GM18508 (cell line): ENCODE measurements around the gene GRM3.

Experiments
- ATAC-seq: cut with Tn5 transposase; IDR thresholded peaks from one replicate; pipeline ENCODE4 v1.9.1; 2021; ENCODE audit warnings: moderate number of reproducible peaks; ENCODE audit not compliant: insufficient read depth, unreplicated experiment

Gene GRM3

DNA sequence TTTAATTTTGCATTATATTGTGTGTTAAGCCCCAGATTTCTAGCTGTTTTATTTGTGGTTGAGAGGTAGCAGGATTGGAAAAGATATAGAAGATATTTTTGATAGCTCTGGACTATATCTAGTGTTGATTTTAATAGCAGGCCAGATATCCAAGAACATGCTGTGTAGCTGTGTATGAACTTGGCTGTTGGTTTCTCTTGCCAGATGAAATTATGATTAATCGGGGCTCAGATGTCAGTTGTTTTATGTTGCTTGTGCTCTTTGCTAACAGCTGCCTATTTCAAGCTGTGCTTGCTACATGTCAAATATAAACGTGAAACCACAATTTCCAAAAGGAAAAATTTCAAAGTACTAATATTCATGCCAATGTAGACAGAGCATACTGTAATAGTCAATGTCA is 141.1 kb downstream of the GRM3 start:
- ATAC-seq, result no peak

- peak; percentile 85 for ATAC-seq
Measured at GRCh38 chr7:86785641-86786040, 141.9 kb downstream of the GRM3 start.

GRCh38 chr7:86786376-86786775 is 142.7 kb downstream of the GRM3 start:
- ATAC-seq, result no peak

DNA sequence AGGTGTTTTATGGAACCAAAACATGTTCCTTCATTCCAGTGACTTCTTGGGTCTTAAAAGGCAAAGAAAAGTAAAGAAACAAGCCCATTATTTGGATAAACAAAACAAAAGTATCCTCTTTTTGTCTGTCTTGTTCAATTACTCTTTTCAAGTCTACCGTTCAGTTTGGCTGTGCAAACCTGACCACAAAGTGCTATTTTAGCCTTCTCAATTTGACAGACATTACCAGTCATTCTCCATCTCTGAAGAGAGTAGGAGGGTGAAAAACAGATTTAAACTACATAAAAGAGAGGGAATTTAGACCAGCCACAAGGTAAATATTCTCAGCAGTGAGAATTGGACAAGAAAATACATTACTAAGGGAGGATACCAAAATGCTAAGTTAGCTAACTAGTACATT is 145.2 kb downstream of the GRM3 start:
- ATAC-seq, result no peak

- peak; percentile 50 for ATAC-seq
Measured at GRCh38 chr7:86790383-86790782, 146.7 kb downstream of the GRM3 start.

- no peak for ATAC-seq
Measured at GRCh38 chr7:86792260-86792659, 148.6 kb downstream of the GRM3 start.

DNA sequence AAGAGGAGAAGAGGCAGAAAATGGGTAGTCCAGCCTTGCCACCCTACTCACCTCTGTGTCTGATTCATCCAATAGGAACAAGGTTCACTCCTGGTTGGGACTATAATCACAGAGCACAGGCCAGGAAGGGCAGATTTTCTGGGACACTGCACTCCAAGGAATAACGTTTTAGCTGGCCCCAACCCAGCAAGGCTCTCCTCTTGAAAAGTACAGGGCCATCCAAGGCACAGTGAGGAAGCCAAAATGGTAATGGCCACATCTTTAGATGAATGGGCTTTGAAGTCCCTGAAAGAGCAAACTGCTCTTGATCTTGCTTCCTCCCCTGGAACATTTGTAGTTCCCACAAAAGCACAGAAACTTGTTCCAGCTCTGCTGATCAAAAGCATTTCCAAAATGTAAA is 149.4 kb downstream of the GRM3 start:
- ATAC-seq, result no peak

DNA sequence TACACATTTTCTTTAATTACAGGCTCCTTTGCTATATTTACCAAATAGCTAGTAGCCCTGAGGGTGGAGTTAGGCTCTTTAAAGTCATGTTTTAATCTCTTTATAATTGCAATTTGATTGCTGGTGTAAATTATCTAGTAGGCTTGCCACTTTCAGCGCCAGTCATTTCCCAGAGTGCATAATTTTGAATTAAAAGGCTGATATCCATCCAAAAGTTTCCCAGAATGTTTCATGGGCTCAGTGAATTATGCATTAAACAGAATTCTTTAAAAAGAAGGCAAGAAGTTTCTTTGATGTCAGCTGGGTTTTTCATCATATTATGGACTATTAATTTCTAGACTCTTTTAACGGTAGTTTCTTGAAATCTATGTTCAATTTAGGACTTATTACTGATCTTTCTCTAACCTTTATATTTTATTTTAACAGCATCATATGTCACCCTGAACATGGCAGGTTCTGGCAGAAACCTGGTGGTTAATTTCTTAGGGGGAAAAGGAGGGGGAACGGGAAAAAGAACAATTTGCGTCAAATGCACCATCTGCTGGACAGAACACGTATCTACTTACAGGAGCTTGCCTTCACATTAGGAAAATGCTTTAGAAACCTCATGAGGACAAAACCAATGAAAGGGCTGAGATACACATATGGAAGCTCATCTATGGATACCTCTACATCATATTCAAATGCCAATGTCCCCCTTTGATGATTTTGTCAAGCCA is 171.1 kb downstream of the GRM3 start:
- no peak for ATAC-seq

DNA sequence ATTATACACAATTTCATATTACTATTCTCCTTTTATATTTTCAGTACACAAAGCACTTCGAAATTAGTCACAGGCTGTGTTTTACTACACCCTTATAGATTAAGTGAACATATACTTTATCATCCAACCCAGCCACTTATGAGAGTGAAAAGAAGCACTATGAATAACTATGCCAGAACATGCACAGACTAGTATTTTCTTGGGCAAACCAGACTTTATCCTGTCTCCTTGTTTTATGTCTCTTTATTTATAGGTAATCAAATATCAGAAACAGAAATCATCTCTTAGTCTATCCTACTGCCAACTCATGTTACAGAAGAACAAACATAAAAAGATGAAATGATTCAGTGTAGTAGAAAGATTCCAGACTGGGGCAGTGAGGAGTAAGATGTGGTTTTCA is 171.8 kb downstream of the GRM3 start:
- no peak for ATAC-seq

DNA sequence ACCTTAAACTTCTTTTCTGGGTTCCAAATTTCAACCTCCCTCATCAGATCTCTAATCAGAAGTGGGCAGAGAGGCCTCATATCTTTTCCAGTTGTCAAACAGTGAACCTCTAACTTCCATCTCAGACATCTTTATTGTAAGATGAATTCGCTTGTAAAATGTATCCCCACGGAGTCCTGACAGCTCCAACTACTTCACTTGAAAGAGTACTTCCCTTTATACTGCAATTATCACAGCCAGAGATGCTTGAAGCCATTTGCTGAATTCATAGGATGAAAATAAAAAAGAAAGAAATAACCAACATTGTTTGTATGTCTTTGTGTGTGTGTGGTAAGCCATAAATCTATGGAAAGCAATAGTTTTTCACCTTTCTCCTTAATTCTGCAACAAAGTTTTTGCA is 175.2 kb downstream of the GRM3 start:
- ATAC-seq, result no peak

DNA sequence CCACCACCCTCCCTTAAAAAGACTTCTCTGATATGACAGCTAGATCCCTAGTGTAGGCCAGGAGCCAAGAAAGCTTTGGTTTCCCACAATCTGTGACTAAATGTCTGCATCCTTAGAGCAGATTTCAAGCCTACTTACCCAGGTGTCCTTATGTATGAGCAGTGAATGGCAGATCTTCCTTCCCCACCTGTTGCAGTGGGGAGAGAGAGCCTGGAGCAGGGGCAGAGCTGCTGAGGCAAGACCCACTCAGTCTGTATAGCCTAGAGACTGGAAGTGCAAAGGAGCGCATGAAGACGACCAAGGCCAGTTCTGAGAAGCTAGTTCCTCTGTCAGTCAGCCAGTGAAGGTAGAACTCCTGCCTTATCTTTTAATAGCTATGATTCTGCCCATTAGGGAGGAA is 180.1 kb downstream of the GRM3 start:
- no peak for ATAC-seq

- ATAC-seq, result no peak
Measured at GRCh38 chr7:86825264-86825663, 181.6 kb downstream of the GRM3 start.

DNA sequence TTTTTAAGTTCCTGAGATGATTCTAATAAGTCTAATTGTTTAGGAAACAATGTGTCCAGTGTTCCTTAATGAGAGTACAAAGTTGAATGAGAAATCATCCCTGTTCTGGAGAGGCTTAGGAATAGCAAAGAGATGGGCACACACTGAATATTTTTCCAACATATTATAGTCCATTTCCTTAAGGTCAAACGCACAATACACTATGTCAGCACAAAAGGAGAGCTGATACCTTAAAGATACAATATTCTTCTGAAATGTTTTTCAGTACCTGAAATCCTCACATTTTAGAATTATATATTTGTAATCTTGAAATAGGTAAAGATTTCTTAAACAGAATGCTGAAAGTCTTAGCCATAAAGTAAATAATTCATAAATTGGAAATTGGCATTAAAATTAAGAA is 183.2 kb downstream of the GRM3 start:
- no peak for ATAC-seq

DNA sequence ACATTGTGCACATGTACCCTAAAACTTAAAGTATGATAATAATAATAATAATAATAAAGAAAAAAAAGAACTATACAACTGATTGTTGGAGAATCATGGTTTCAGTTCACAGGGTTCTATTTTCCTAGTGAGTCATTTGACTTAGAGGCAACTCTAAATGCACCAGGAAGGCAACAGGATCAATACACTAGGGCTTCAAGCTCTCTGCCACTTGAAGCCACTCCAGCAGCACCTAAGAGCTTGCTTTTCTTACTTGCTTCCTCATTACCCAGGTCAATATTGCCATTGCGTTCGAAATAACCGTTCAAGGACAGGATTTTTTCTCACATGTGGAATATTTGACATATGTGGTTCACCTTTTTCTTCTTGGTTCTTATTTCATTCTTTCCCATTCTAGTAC is 189.7 kb downstream of the GRM3 start:
- ATAC-seq, result no peak

DNA sequence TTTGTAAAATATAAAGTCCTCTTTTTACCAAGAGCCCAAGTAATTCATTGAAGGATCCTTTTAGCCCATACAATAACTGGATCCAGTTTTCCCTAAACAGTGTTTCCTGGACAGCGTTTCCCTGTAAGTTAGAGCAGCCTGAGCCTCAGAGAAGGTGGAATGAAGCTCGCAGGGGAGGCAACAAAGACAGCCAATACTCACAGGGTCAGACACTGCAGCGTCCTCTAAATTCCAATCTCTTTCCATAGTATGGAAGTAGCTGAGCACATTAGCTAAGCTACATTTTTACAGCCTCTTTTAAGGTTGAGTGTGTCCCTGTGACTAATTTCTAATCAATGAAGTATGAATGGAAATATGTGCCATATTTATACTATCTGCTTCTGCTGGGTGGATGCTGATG is 193.5 kb downstream of the GRM3 start:
- no peak for ATAC-seq

DNA sequence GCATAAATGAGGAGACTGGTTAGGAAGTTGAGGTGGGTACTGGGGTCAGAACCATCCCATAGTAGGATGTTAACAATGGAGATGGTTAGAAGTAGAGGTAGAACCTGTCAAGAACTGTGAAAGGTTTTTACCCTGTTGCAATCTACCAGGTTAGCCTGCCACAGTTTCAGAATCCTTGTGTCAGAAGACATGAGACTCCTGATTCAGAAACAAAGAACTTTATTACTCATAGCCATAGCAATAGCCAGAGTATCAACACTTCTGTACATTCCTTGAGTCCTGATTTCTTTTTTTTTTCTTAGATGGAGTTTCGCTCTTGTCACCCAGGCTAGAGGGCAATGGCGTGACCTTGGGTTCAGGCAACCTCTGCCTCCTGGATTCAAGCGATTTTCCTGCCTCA is 200.9 kb downstream of the GRM3 start:
- peak; percentile 76 for ATAC-seq

GRCh38 chr7:86846494-86847190 is 202.9 kb downstream of the GRM3 start:
- ATAC-seq, result no peak

- ATAC-seq, result no peak
Measured at GRCh38 chr7:86848226-86848625, 204.5 kb downstream of the GRM3 start.

DNA sequence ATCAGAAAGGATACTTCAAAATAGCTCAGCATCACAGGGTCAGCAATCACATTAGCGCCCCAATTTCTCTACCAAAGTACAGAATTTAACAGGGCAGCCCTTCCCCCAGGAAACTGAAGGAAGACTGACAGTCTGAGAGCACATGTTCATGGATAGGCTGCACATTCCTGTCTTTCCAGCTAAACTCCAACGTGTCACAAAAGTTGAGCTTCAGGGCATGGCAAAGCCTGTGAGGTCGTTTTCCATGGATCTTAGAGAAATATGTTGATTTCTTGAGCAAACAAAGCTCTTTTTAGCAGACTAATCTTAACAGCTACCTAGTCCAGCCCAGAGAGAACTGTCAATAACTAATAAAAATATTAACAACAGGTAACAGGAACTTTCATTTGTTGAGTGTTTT is 207.9 kb downstream of the GRM3 start:
- ATAC-seq, result no peak

- ATAC-seq, result peak; percentile 92
Measured at GRCh38 chr7:86863452-86863851, 219.7 kb downstream of the GRM3 start.

- ATAC-seq, result no peak
Measured at GRCh38 chr7:86867163-86867762, 223.6 kb downstream of the GRM3 start.

GRCh38 chr7:86876146-86876545 is 232.4 kb downstream of the GRM3 start:
- ATAC-seq, result no peak
